Esophagus muscularis mucosa (tissue), 3 donors: ENCODE measurements around the gene FALEC.

Experiments
- CTCF ChIP-seq, 3 experiments: fragments of 200-600 bp in 2 of 3; fragments of 450-650 bp in 1 of 3; sonication (generic) in 2 of 3; IDR thresholded peaks; one replicate each; pipeline ENCODE4 v1.5.1; 2017 to 2019; ENCODE audit warnings: antibody characterized with exemption in 3 of 3, mild to moderate bottlenecking in 2 of 3, moderate library complexity in 1 of 3
- POLR2AphosphoS5 ChIP-seq, 2 donors: sonication (generic); formaldehyde crosslinking; IDR thresholded peaks; one replicate each; pipeline ENCODE4 v1.6.1; 2017; ENCODE audit warnings: antibody characterized with exemption in 2 of 2

- TF ChIP-seq CTCF (IDR thresholded peaks at IDR 0.05) (no peak), POLR2AphosphoS5 (IDR thresholded peaks at IDR 0.05) (peak; percentile 42 to 77)
Observed at GRCh38 chr1:150537732-150538684, 22.5 kb downstream of the FALEC start.
